ENCODE results near the gene ACTR1B. TPM values are rescaled to one million over a fixed set of nuclear protein-coding genes. Genes with fewer than 3 reads are reported as not detected.

ACTR1B gene
- total and polyA plus RNA-seq, 2 donors (not counting 3 experiments of a cell fraction or from before 2014, with no cell fraction given), result 49.8 to 60.9 TPM

- Histone ChIP-seq H3K4me3 (replicated peaks in 1 of 3; ENCODE audit: insufficient read depth in 1 of 3, low read depth in 1 of 3, low read length in 3 of 3) (no peak overlapping the region), H3K9ac (replicated peaks; ENCODE audit: extremely low read depth, insufficient read depth, low read length) (no peak overlapping the region), H3K9me1 (replicated peaks; ENCODE audit: control insufficient read depth, extremely low read depth, insufficient read depth, low read length) (no peaks in the 10 kb centered on the region), H3K36me3 (ENCODE audit: control insufficient read depth in 2 of 2, extremely low read depth in 1 of 2, insufficient read depth in 2 of 2, low read length in 2 of 2) (peaks cover 0 to 20% of the 10 kb centered on the region in 2 experiments), H3K4me1 (ENCODE audit: control insufficient read depth, extremely low read depth, insufficient read depth, low read length) (no peaks in the 10 kb centered on the region), H3K79me2 (ENCODE audit: control insufficient read depth, insufficient read depth, low read length) (no peaks in the 10 kb centered on the region), H4K20me1 (replicated peaks; ENCODE audit: control insufficient read depth, extremely low read depth, insufficient read depth, low read length) (no peaks in the 10 kb centered on the region), H3K27ac (ENCODE audit: insufficient read depth, low read depth, low read length) (no peak overlapping the region), H2AFZ (ENCODE audit: low read depth, low read length) (no peak overlapping the region), H3K27me3 (ENCODE audit: control insufficient read depth in 2 of 2, insufficient read depth in 2 of 2, low read length in 2 of 2) (no peaks in the 10 kb centered on the region), H3K4me2 (ENCODE audit: insufficient read depth, low read length) (no peak overlapping the region), H3K9me3 (replicated peaks; ENCODE audit: control insufficient read depth, insufficient read depth, low read length) (no peaks in the 10 kb centered on the region)
- ChIA-PET CTCF (interaction anchor here (1.3 to 2.0 kb wide), 2 partner anchors 10 to 64 kb away, joined by 4 to 5 read pairs; partner anchors contain the start of gene ACTR1B), POLR2A (no interaction called here)
- intact Hi-C loops (cut with micrococcal nuclease) (no loop called here), dilution Hi-C loops (cut with MboI; ENCODE audit: extremely low pct_ligation_motif_present, low sequenced_read_pairs) (no loop called here)
- BruUV-seq (replicated peaks), result no TSS peak
- TF ChIP-seq, protein P1, sequence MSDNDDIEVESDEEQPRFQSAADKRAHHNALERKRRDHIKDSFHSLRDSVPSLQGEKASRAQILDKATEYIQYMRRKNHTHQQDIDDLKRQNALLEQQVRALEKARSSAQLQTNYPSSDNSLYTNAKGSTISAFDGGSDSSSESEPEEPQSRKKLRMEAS (IDR thresholded peaks at IDR 0.05; ENCODE audit: insufficient read depth, insufficient read length), result no peak
- TF ChIP-seq EZH2 (IDR thresholded peaks at IDR 0.05; ENCODE audit: borderline replicate concordance, low read depth, low read length, severe bottlenecking) (no peak), CTCF (IDR thresholded peaks at IDR 0.05; ENCODE audit: extremely low read depth in 1 of 2, insufficient read depth in 1 of 2, low read depth in 1 of 2, low read length in 2 of 2) (no peak), JUN (IDR thresholded peaks at IDR 0.05; ENCODE audit: borderline replicate concordance, insufficient read depth, insufficient read length, low read depth) (no peak), MYC (IDR thresholded peaks at IDR 0.05; ENCODE audit: low read depth, low read length) (no peak), GATA2 (IDR thresholded peaks at IDR 0.05; ENCODE audit: insufficient read depth, insufficient read length, low read depth, low read length) (no peak), POLR2AphosphoS5 (IDR thresholded peaks at IDR 0.05; ENCODE audit: insufficient read depth, low read depth, low read length) (no peak), FOS (IDR thresholded peaks at IDR 0.05; ENCODE audit: borderline replicate concordance, insufficient read depth, low read length) (no peak), POLR2A (IDR thresholded peaks at IDR 0.05; ENCODE audit: low read depth, low read length) (no peak)
- FAIRE-seq, result no peak
- DNase-seq (ENCODE audit: low read depth, low spot score), result no peak
These were observed 9.5 kb downstream of the ACTR1B start for GRCh38 chr2:97654309-97654708.
